HG02642 (cell line): ENCODE data around the gene TMIGD2.
A peak's percentile ranks its signal among the peaks of the same experiment; 100 is the strongest.
"Not testable (repeated sequence)": the region's sequence is repeated elsewhere in the genome, so short reads cannot be mapped to it uniquely, and the experiment has no call there.

Experiments used
- ATAC-seq: cut with Tn5 transposase; IDR thresholded peaks from one replicate; pipeline ENCODE4 v1.9.1; 2021; ENCODE audit warnings: mild to moderate bottlenecking; ENCODE audit not compliant: unreplicated experiment, poor library complexity

The TMIGD2 gene

DNA sequence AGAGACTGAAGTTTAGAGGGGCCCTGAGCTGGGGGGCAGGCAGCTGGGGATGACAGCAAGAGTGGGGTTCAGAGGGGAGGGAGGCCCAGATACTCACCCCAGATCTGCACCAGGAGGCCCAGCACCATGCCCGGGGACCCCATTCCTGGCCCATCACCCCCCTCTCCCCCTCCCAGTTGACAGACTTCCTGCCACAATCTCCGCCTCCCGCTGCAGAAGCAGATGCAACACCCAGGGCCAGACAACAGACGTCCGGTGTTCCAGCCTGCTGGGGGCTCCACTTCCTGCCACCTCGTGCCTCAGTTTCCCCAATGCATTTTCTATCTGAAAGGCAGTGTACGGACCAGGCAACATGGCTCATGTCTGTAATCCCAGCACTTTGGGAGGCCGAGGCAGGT is at the start of gene TMIGD2:
TMIGD2 (minus strand) TSS at position 147 of the 398 bp plus-strand sequence; CDS start at position 143, 4 bp downstream.
- no peak for ATAC-seq

DNA sequence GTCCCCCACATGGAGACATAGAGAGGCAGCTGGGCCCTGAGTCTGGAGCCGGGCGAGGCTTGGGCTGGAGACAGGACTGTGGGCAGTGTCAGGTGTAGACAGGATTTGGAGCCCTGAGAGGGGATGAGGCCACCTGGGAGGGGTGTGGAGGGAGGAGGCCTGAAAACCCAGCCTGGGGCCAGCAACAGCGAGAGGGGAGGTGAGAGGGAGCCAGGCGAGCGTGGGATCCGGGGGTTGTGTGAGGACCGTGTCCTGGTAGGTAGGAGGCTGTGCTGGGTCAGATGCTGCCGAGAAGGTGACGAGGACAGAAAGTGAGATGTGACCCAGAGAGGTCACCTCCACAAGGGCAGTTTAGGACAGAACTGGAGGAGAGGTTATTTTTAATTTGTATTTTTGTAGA is 48.5 kb upstream of the TMIGD2 start:
- ATAC-seq = no peak

GRCh38 chr19:4350111-4350510 is 47.9 kb upstream of the TMIGD2 start:
- no peak for ATAC-seq

DNA sequence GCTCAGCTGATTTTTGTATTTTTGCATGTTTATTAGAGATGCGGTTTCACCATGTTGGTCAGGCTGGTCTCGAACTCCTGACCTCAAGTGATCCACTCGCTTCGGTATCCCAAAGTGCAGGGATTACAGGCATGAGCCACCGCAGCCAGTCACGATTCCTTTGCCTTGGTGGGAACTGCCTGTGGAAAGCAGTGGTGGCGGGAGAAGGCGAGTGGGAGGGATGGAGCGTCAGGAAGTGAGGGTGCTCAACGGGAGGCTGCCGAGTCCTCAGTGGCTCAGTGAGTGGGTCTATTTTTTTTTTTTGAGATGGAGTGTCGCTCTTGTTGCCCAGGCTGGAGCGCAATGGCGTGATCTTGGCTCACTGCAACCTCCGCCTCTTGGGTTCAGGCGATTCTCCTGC is 47.0 kb upstream of the TMIGD2 start:
- ATAC-seq = not testable (repeated sequence)

GRCh38 chr19:4347521-4347920 is 45.3 kb upstream of the TMIGD2 start:
- no peak for ATAC-seq

GRCh38 chr19:4346020-4346383 is 43.8 kb upstream of the TMIGD2 start:
- no peak for ATAC-seq

DNA sequence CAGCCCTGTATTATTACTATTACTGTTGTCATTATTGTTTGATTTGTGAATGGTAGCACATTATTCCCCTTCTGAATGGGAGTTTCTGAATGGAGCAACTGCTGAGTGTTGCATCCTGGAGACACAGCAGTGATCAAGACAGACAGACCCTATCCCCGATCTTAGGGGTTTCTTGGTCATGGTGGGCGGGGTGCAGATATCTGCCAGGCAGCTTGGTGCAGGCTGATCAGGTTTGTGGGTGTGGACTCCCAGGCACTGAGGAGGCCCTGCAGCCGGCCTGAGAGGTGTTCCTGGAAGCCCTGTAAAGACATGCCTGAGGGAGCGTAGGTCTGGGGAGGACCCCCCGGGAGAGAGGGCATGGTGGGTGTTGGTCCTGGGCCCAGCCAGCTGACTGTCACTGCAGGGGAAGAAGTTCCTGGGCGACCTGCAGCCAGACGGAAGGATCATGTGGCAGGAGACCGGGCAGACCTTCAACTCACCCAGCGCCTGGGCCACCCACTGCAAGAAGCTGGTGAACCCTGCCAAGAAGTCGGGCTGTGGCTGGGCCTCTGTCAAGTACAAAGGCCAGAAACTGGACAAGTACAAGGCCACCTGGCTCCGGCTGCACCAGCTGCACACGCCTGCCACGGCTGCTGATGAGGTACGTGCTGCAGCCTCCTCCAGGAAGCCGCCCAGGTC is 43.3 kb upstream of the TMIGD2 start:
- ATAC-seq = no peak

- ATAC-seq = peak; percentile 62
These were observed 41.5 kb upstream of the TMIGD2 start, which contains the start of gene MPND for GRCh38 chr19:4343370-4344307. TSS of gene MPND (plus strand) at chr19:4343562. CDS start at chr19:4343594, 32 bp downstream.

DNA sequence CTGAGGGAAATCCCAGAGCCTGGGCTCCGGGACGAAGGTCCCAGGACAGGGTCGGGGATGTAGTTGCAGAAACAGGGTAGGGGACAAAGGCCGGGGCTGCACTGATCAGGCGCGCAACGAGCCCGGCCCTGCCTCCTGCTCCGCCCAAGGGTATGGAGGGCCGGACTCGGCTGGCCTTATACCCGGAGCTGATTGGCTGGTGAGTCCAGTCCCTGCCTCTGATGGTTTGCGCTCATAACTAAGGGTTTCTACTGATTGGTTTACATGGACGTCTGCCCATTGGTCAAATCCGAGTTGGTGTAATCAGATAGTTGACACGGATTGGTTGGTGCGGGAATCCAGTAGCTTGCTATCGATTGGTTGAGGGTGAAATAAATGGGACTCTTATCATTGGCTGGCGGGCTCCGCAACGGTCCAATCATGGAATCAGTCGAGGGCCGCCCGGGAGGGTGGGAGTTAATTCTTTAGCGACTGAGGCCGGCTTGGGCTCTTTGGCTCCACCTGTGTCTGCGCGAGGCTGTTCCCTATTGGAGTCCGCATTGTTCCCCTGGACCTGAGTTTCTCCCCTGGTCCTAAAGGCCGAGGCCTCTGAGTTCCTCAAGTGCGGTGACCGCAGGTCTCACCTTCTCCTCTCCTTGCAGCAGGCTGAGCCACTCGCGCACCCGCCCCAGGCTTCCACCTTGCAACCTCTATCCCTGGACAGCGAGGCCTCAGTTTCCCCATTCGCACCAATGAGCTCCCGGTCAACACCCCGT is 40.6 kb upstream of the TMIGD2 start:
- ATAC-seq = peak; percentile 83

GRCh38 chr19:4342314-4342614 is 40.1 kb upstream of the TMIGD2 start:
- ATAC-seq = no peak

- no peak for ATAC-seq
These were observed 36.5 kb upstream of the TMIGD2 start, which contains the start of gene STAP2 for GRCh38 chr19:4338441-4339355. TSS of gene STAP2 (minus strand) at chr19:4338827. CDS start at chr19:4338753, 74 bp downstream.

DNA sequence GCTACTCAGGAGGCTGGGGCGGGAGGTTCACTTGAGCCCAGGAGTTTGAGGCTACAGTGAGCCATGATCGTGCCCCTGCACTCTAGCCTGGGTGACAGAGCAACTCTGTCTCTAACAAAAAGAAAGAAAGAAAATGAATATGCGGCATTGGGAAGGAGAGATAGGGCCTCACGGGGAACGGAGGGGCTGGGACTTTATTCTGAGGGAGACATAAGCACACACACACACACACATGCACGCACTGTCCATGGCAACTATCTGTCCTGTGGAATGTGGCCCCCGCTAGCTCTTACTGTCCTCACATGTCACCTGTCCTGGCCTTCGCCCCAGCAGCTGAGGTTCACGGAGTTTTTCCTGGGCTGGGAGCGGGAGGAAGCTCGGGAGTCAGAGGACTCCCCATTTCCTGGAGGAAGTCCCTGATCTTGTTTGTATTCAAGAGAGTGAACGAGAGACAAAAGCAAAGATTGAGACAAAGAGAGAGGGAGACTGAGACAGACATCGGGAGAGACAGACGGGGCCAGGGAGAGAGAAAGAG is 35.8 kb upstream of the TMIGD2 start:
- ATAC-seq = no peak

- no peak for ATAC-seq
These were observed 32.9 kb upstream of the TMIGD2 start for GRCh38 chr19:4334929-4335570.

DNA sequence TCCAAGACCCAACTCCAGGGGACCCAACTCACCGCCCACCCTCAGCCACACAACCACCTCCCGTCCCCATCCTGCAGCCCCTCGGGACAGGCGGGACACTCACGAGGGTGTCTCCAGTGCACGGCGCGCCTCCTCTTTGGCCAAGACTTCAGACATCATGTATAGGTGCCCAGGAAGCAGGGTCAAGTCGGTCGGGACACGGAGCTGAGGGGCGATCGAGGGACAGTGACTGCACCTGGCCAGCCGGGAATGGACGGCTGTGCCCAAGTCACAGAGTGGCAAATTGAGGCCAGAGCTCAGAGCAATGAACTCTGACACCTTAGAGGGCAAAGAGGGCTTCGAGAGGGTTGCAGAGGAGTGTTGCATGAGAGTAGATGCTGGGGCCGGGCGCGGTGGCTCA is 27.7 kb upstream of the TMIGD2 start:
- ATAC-seq = no peak

DNA sequence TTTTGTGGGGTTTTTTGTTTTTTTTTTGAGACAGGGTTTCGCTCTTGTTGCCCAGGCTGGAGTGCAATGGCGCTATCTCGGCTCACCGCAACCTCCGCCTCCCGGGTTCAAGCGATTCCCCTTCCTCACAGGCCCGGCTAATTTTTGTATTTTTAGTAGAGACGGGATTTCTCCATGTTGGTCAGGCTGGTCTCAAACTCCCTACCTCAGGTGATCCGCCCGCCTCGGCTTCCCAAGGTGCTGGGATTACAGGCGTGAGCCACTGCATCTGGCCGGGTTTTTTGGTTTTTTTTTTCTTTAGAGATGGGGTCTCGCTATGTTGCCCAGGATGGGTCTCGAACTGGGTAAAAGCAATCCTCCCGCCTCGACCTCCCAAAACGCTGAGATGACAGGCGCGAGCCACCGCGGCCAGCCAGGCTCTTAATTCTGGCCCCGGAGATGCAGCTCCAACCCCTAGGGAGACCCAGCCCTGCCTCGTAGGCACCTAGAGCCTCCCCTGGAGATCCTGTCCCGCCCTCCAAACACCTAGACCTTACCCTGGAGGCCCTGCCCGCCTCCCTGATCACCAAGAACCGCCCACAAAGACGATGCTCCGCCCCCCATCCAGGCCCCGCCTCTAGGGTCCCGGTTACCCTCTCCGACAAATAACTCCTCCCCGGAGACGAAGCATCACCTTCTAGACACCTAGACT is 26.9 kb upstream of the TMIGD2 start:
- not testable (repeated sequence) for ATAC-seq

GRCh38 chr19:4328243-4328990 is 26.2 kb upstream of the TMIGD2 start:
- peak; percentile 77 for ATAC-seq

- ATAC-seq = peak; percentile 7
These were observed 25.7 kb upstream of the TMIGD2 start for GRCh38 chr19:4327877-4328242.
